H9 (cell line): ENCODE results near the gene HHEX. TPM values are rescaled to one million over a fixed set of nuclear protein-coding genes. Genes with fewer than 3 reads are reported as not detected.

Source experiments
- DNase-seq: peaks from one replicate; pipeline ENCODE4 v3.0.0-alpha.2; 2017
- H2AFZ ChIP-seq: one replicate; pipeline ENCODE4 v1.6.1; 2013; ENCODE audit warnings: mild to moderate bottlenecking, low read length, control low read depth, moderate library complexity
- H2AK5ac ChIP-seq: 2 replicates; pipeline ENCODE4 v1.6.1; 2013; ENCODE audit warnings: low read length, control low read depth, mixed read lengths; ENCODE audit not compliant: insufficient read length
- H2BK120ac ChIP-seq: one replicate; pipeline ENCODE4 v1.6.1; 2013; ENCODE audit warnings: low read depth, mild to moderate bottlenecking, low read length, control low read depth, inconsistent platforms; ENCODE audit not compliant: poor library complexity, severe bottlenecking
- H2BK12ac ChIP-seq: 2 replicates; pipeline ENCODE4 v1.6.1; 2013; ENCODE audit warnings: low read length, control low read depth, mixed read lengths, low read depth; ENCODE audit not compliant: insufficient read length
- H2BK15ac ChIP-seq: 2 replicates; pipeline ENCODE4 v1.6.1; 2013; ENCODE audit warnings: low read depth, low read length, control low read depth
- H2BK20ac ChIP-seq: one replicate; pipeline ENCODE4 v1.6.1; 2013; ENCODE audit warnings: low read depth, mild to moderate bottlenecking, low read length, control low read depth, inconsistent platforms; ENCODE audit not compliant: poor library complexity, severe bottlenecking
- H2BK5ac ChIP-seq: 2 replicates; pipeline ENCODE4 v1.6.1; 2013; ENCODE audit warnings: low read length, control low read depth, mixed read lengths; ENCODE audit not compliant: insufficient read length
- H3K14ac ChIP-seq: 2 replicates; pipeline ENCODE4 v1.6.1; 2013; ENCODE audit warnings: low read length, control low read depth; ENCODE audit not compliant: insufficient read depth
- H3K18ac ChIP-seq: 2 replicates; pipeline ENCODE4 v1.6.1; 2013; ENCODE audit warnings: low read depth, mild to moderate bottlenecking, mixed read lengths, low read length, control low read depth; ENCODE audit not compliant: insufficient read length
- H3K23ac ChIP-seq: 2 replicates; pipeline ENCODE4 v1.6.1; 2013; ENCODE audit warnings: low read length, control low read depth, mixed read lengths, low read depth; ENCODE audit not compliant: insufficient read length
- H3K23me2 ChIP-seq: 2 replicates; pipeline ENCODE4 v1.6.1; 2013; ENCODE audit warnings: low read depth, mild to moderate bottlenecking, mixed read lengths, low read length, control low read depth; ENCODE audit not compliant: insufficient read length, poor library complexity, severe bottlenecking
- H3K27ac ChIP-seq: 2 replicates; pipeline ENCODE4 v1.5.1; 2013; ENCODE audit warnings: low read length, control low read depth, mixed read lengths, low read depth; ENCODE audit not compliant: insufficient read length
- H3K27me3 ChIP-seq: 2 replicates; pipeline ENCODE4 v1.6.1; 2013; ENCODE audit warnings: low read length, control low read depth, inconsistent platforms; ENCODE audit not compliant: insufficient read depth
- H3K4ac ChIP-seq: 2 replicates; pipeline ENCODE4 v1.6.1; 2013; ENCODE audit warnings: low read depth, mild to moderate bottlenecking, control low read depth, inconsistent platforms, low read length, moderate library complexity
- H3K4me1 ChIP-seq: 2 replicates; pipeline ENCODE4 v1.6.1; 2013; ENCODE audit warnings: low read length, control low read depth, inconsistent platforms; ENCODE audit not compliant: insufficient read depth
- H3K4me2 ChIP-seq: 2 replicates; pipeline ENCODE4 v1.6.1; 2013; ENCODE audit warnings: low read length, control low read depth, mixed read lengths; ENCODE audit not compliant: insufficient read length, insufficient read depth
- H3K56ac ChIP-seq: 2 replicates; pipeline ENCODE4 v1.6.1; 2013; ENCODE audit warnings: low read depth, mild to moderate bottlenecking, mixed read lengths, low read length, control low read depth; ENCODE audit not compliant: insufficient read length
- H3K79me1 ChIP-seq: 2 replicates; pipeline ENCODE4 v1.6.1; 2013; ENCODE audit warnings: low read depth, mild to moderate bottlenecking, moderate library complexity, low read length, control low read depth, inconsistent platforms; ENCODE audit not compliant: insufficient read depth, poor library complexity, severe bottlenecking
- H3K79me2 ChIP-seq: 2 replicates; pipeline ENCODE4 v1.6.1; 2013; ENCODE audit warnings: low read length, control low read depth, inconsistent platforms; ENCODE audit not compliant: insufficient read depth
- H3K9ac ChIP-seq: 2 replicates; pipeline ENCODE4 v1.6.1; 2013; ENCODE audit warnings: low read length, control low read depth, mixed read lengths; ENCODE audit not compliant: insufficient read length; ENCODE audit errors: extremely low read depth
- H3K9me3 ChIP-seq: one replicate; pipeline ENCODE4 v1.6.1; 2013; ENCODE audit warnings: low read depth, low read length, inconsistent platforms; ENCODE audit not compliant: control insufficient read depth
- H3T11ph ChIP-seq: one replicate; pipeline ENCODE4 v1.6.1; 2013; ENCODE audit warnings: mild to moderate bottlenecking, low read length, control low read depth, inconsistent platforms
- H4K20me1 ChIP-seq: one replicate; pipeline ENCODE4 v1.6.1; 2013; ENCODE audit not compliant: control insufficient read depth, insufficient read length, insufficient read depth
- H4K5ac ChIP-seq: 2 replicates; pipeline ENCODE4 v1.6.1; 2013; ENCODE audit warnings: low read depth, mild to moderate bottlenecking, mixed read lengths, low read length, control low read depth; ENCODE audit not compliant: insufficient read length
- H4K8ac ChIP-seq: replicated peaks from 2 replicates; pipeline ENCODE4 v1.6.1; 2013; ENCODE audit warnings: low read length, control low read depth, mixed read lengths, low read depth; ENCODE audit not compliant: insufficient read length
- H4K91ac ChIP-seq: 2 replicates; pipeline ENCODE4 v1.6.1; 2013; ENCODE audit warnings: low read depth, mild to moderate bottlenecking, moderate library complexity, mixed read lengths, low read length, control low read depth; ENCODE audit not compliant: insufficient read length
- H3K27ac Mint-ChIP-seq, 3 experiments: 2 replicates in 2 of 3; 3 replicates in 1 of 3; pipeline ENCODE4 v1.8.0; 2020 to 2021; ENCODE audit warnings: mixed read lengths in 3 of 3, mild to moderate bottlenecking in 1 of 3, moderate library complexity in 1 of 3
- H3K27me3 Mint-ChIP-seq: 2 replicates; pipeline ENCODE4 v1.8.0; 2021; ENCODE audit warnings: low read depth, mild to moderate bottlenecking, moderate library complexity, mixed read lengths
- H3K36me3 Mint-ChIP-seq, 3 experiments: 2 replicates in 2 of 3; 3 replicates in 1 of 3; pipeline ENCODE4 v1.8.0; 2020 to 2021; ENCODE audit warnings: low read depth in 3 of 3, mixed read lengths in 3 of 3; ENCODE audit not compliant: insufficient read depth in 1 of 3
- H3K4me1 Mint-ChIP-seq, 2 experiments: 2 replicates each; pipeline ENCODE4 v1.8.0; 2020; ENCODE audit warnings: mixed read lengths in 2 of 2
- H3K4me3 Mint-ChIP-seq, 2 experiments: 2 replicates in 1 of 2; 3 replicates in 1 of 2; pipeline ENCODE4 v1.8.0; 2020 to 2021; ENCODE audit warnings: mild to moderate bottlenecking in 2 of 2, mixed read lengths in 2 of 2, moderate library complexity in 1 of 2
- H3K9me3 Mint-ChIP-seq, 2 experiments: 2 replicates in 1 of 2; 3 replicates in 1 of 2; pipeline ENCODE4 v1.8.0; 2020; ENCODE audit warnings: mild to moderate bottlenecking in 2 of 2, mixed read lengths in 2 of 2, moderate library complexity in 1 of 2
- CTCF ChIP-seq: fragments of 200-600 bp; sonication (generic); conservative IDR thresholded peaks from 3 replicates; pipeline ENCODE4 v1.8.0; 2021; ENCODE audit warnings: antibody characterized with exemption, mild to moderate bottlenecking
- WGBS: extraction: QIAGEN DNeasy Blood & Tissue Kit; methylation state at CpG from one replicate; pipeline ENCODE4 v1.1.7; 2013; ENCODE audit warnings: missing lambda C conversion rate, low lambda C conversion rate, mixed read lengths; ENCODE audit not compliant: insufficient read length; ENCODE audit errors: extremely low coverage; 5-methylcytosine and 5-hydroxymethylcytosine counted together
- total RNA-seq: library from RNA; stranded (reverse); gene quantifications from 2 replicates; pipeline ENCODE4 v1.2.1, GENCODE V29; 2021

Gene HHEX
- total RNA-seq, 1 experiment from 2014 or later = 2.2 TPM

GRCh38 chr10:92699193-92699517 lies 9.4 kb downstream of the HHEX start:
- Histone ChIP-seq H4K20me1 (no peaks in the 10 kb centered on the region), H2AFZ (no peak overlapping the region), H3K18ac (no peak overlapping the region), H3K4ac (no peak overlapping the region), H3K23me2 (peaks cover 11% of the 10 kb centered on the region), H2BK15ac (no peak overlapping the region), H3K27me3 (peaks cover 30% of the 10 kb centered on the region), H3K79me2 (no peaks in the 10 kb centered on the region), H2BK12ac (no peak overlapping the region), H2AK5ac (no peak overlapping the region), H3T11ph (no peak overlapping the region), H3K4me1 (no peaks in the 10 kb centered on the region), H2BK5ac (no peak overlapping the region), H3K9me3 (no peaks in the 10 kb centered on the region), H4K5ac (no peak overlapping the region), H2BK120ac (no peak overlapping the region), H3K23ac (no peak overlapping the region), H3K9ac (no peak overlapping the region), H3K14ac (no peak overlapping the region), H4K8ac (no peak overlapping the region), H2BK20ac (no peak overlapping the region), H3K4me2 (peak overlapping the region; percentile 58), H3K56ac (no peak overlapping the region), H3K79me1 (no peaks in the 10 kb centered on the region), H4K91ac (no peak overlapping the region), H3K27ac (no peak overlapping the region)
- Mint-ChIP-seq H3K27me3 (peaks cover 88% of the 10 kb centered on the region), H3K27ac (no peak overlapping the region), H3K4me1 (peaks cover 17 to 23% of the 10 kb centered on the region in 2 experiments), H3K36me3 (peaks cover 0 to 5% (median 0%) of the 10 kb centered on the region in 3 experiments; a peak in 1 of 7 replicates), H3K4me3 (peak overlapping the region; percentile 76 to 78), H3K9me3 (no peaks in the 10 kb centered on the region; a peak in 2 of 5 replicates)
- TF ChIP-seq CTCF = no peak
- DNase-seq = no peak
- WGBS = no CpG with 5 or more reads among the region's 3 CpGs
